HL-60 (cell line): Measurements from ENCODE around the gene DDR1.

Source experiments
- TF ChIP-seq, protein P1 (sequence below): IDR thresholded peaks from one replicate; pipeline ENCODE4 v1.5.1; 2011; ENCODE audit warnings: low read length, control low read depth, inconsistent platforms; ENCODE audit not compliant: insufficient read depth
- TF ChIP-seq, protein P2 (sequence below): IDR thresholded peaks from 2 replicates; pipeline ENCODE4 v1.6.1; 2012; ENCODE audit warnings: low read depth; ENCODE audit not compliant: insufficient replicate concordance

- TF ChIP-seq, protein P1, sequence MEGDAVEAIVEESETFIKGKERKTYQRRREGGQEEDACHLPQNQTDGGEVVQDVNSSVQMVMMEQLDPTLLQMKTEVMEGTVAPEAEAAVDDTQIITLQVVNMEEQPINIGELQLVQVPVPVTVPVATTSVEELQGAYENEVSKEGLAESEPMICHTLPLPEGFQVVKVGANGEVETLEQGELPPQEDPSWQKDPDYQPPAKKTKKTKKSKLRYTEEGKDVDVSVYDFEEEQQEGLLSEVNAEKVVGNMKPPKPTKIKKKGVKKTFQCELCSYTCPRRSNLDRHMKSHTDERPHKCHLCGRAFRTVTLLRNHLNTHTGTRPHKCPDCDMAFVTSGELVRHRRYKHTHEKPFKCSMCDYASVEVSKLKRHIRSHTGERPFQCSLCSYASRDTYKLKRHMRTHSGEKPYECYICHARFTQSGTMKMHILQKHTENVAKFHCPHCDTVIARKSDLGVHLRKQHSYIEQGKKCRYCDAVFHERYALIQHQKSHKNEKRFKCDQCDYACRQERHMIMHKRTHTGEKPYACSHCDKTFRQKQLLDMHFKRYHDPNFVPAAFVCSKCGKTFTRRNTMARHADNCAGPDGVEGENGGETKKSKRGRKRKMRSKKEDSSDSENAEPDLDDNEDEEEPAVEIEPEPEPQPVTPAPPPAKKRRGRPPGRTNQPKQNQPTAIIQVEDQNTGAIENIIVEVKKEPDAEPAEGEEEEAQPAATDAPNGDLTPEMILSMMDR = no peak
- TF ChIP-seq, protein P2, sequence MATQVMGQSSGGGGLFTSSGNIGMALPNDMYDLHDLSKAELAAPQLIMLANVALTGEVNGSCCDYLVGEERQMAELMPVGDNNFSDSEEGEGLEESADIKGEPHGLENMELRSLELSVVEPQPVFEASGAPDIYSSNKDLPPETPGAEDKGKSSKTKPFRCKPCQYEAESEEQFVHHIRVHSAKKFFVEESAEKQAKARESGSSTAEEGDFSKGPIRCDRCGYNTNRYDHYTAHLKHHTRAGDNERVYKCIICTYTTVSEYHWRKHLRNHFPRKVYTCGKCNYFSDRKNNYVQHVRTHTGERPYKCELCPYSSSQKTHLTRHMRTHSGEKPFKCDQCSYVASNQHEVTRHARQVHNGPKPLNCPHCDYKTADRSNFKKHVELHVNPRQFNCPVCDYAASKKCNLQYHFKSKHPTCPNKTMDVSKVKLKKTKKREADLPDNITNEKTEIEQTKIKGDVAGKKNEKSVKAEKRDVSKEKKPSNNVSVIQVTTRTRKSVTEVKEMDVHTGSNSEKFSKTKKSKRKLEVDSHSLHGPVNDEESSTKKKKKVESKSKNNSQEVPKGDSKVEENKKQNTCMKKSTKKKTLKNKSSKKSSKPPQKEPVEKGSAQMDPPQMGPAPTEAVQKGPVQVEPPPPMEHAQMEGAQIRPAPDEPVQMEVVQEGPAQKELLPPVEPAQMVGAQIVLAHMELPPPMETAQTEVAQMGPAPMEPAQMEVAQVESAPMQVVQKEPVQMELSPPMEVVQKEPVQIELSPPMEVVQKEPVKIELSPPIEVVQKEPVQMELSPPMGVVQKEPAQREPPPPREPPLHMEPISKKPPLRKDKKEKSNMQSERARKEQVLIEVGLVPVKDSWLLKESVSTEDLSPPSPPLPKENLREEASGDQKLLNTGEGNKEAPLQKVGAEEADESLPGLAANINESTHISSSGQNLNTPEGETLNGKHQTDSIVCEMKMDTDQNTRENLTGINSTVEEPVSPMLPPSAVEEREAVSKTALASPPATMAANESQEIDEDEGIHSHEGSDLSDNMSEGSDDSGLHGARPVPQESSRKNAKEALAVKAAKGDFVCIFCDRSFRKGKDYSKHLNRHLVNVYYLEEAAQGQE = no peak
Measured at GRCh38 chr6:30902709-30903108, 18.4 kb downstream of the DDR1 start.
